HG03159 (cell line): ENCODE results near the gene RAMP2.
"Not testable (repeated sequence)": the region's sequence is repeated elsewhere in the genome, so short reads cannot be mapped to it uniquely, and the experiment has no call there.

Experiments used
- ATAC-seq: cut with Tn5 transposase; IDR thresholded peaks from one replicate; pipeline ENCODE4 v1.9.1; 2021; ENCODE audit warnings: mild to moderate bottlenecking, moderate library complexity; ENCODE audit not compliant: unreplicated experiment

RAMP2 gene

GRCh38 chr17:42760652-42761581 lies at the start of gene RAMP2:
RAMP2 (plus strand) TSS chr17:42761227; CDS start chr17:42761262, 35 bp downstream.
- ATAC-seq, result no peak

GRCh38 chr17:42720996-42721583 lies 39.9 kb upstream of the RAMP2 start:
- ATAC-seq, result no peak

- ATAC-seq, result no peak
These were observed 37.4 kb upstream of the RAMP2 start for GRCh38 chr17:42723636-42724035.

- no peak for ATAC-seq
These were observed 35.9 kb upstream of the RAMP2 start for GRCh38 chr17:42725143-42725542.

- no peak for ATAC-seq
These were observed 20.3 kb upstream of the RAMP2 start for GRCh38 chr17:42740699-42741098.

GRCh38 chr17:42742916-42743315 lies 18.1 kb upstream of the RAMP2 start:
- not testable (repeated sequence) for ATAC-seq

GRCh38 chr17:42743595-42744282 lies 17.3 kb upstream of the RAMP2 start:
- no peak for ATAC-seq

- peak; percentile 40 for ATAC-seq
These were observed 16.7 kb upstream of the RAMP2 start for GRCh38 chr17:42744283-42744805.

GRCh38 chr17:42744806-42745617 lies 16.0 kb upstream of the RAMP2 start, which contains the start of gene EZH1:
EZH1 (minus strand) TSS chr17:42745040; CDS start chr17:42728941, 16,099 bp downstream.
- ATAC-seq, result peak; percentile 81

- ATAC-seq, result no peak
These were observed 12.7 kb upstream of the RAMP2 start for GRCh38 chr17:42748202-42748907.

- ATAC-seq, result no peak
These were observed 11.9 kb upstream of the RAMP2 start for GRCh38 chr17:42748908-42749798.

GRCh38 chr17:42750739-42751344 lies 10.2 kb upstream of the RAMP2 start:
- no peak for ATAC-seq

GRCh38 chr17:42751628-42752027 lies 9.4 kb upstream of the RAMP2 start:
- ATAC-seq, result no peak

- ATAC-seq, result no peak
These were observed 6.2 kb upstream of the RAMP2 start for GRCh38 chr17:42754782-42755181.

- ATAC-seq, result no peak
These were observed 910 bp upstream of the RAMP2 start for GRCh38 chr17:42759982-42760651.

- ATAC-seq, result no peak
These were observed 611 bp downstream of the RAMP2 start for GRCh38 chr17:42761638-42762037.

- no peak for ATAC-seq
These were observed 5.1 kb downstream of the RAMP2 start for GRCh38 chr17:42766124-42766523.

GRCh38 chr17:42767512-42767911 lies 6.5 kb downstream of the RAMP2 start:
- no peak for ATAC-seq
